Measurements from ENCODE around the gene CGA.

CGA gene

DNA sequence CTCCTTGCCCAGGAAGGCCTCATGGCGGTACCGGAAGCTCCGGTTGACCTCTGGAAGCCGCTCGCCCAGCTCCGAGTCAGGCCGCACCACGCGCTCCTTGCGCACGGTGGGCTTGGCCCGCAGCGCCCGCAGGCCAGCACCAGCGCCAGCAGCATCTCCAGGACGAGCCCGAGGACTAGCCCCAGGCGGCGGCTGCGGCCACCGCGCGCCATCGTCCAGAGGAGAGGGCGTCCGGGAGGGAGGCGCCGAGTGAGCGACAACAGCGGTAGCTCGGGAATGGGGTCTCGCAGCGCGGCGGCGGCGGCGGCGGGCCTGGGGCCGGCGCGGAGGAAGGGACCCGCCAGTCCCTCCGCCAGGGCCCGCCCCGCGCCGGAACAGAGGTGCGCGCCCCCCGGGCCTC is 27.6 kb upstream of the CGA start:
- Histone ChIP-seq H3K9ac (ENCODE audit: low read length) (no peak overlapping the region), H3K27me3 (ENCODE audit: insufficient read depth, low read length) (no peaks in the 10 kb centered on the region), H3K27ac (ENCODE audit: low read depth, low read length, poor library complexity, severe bottlenecking) (no peak overlapping the region), H3K4me1 (ENCODE audit: insufficient read depth, low read length, severe bottlenecking) (no peaks in the 10 kb centered on the region), H3F3A (ENCODE audit: insufficient read depth, low read length) (no peaks in the 10 kb centered on the region), H3K79me2 (ENCODE audit: insufficient read depth, low read length) (no peaks in the 10 kb centered on the region), H3K4me2 (ENCODE audit: low read length) (no peak overlapping the region), H3K4me3 (ENCODE audit: low read depth, low read length, poor library complexity, severe bottlenecking) (no peak overlapping the region), H3K9me2 (ENCODE audit: low read depth, low read length) (no peaks in the 10 kb centered on the region), H4K20me1 (ENCODE audit: insufficient read depth, low read length) (no peaks in the 10 kb centered on the region), H3K36me3 (ENCODE audit: insufficient read depth, low read length) (no peaks in the 10 kb centered on the region), H2AFZ (ENCODE audit: low read length) (no peak overlapping the region), H3K9me3 (ENCODE audit: low read length) (no peaks in the 10 kb centered on the region)
- TF ChIP-seq, protein P1, sequence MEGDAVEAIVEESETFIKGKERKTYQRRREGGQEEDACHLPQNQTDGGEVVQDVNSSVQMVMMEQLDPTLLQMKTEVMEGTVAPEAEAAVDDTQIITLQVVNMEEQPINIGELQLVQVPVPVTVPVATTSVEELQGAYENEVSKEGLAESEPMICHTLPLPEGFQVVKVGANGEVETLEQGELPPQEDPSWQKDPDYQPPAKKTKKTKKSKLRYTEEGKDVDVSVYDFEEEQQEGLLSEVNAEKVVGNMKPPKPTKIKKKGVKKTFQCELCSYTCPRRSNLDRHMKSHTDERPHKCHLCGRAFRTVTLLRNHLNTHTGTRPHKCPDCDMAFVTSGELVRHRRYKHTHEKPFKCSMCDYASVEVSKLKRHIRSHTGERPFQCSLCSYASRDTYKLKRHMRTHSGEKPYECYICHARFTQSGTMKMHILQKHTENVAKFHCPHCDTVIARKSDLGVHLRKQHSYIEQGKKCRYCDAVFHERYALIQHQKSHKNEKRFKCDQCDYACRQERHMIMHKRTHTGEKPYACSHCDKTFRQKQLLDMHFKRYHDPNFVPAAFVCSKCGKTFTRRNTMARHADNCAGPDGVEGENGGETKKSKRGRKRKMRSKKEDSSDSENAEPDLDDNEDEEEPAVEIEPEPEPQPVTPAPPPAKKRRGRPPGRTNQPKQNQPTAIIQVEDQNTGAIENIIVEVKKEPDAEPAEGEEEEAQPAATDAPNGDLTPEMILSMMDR (IDR thresholded peaks at IDR 0.05; ENCODE audit: low read length), result no peak
- TF ChIP-seq EZH2 (IDR thresholded peaks at IDR 0.05; ENCODE audit: borderline replicate concordance, low read length), result no peak

DNA sequence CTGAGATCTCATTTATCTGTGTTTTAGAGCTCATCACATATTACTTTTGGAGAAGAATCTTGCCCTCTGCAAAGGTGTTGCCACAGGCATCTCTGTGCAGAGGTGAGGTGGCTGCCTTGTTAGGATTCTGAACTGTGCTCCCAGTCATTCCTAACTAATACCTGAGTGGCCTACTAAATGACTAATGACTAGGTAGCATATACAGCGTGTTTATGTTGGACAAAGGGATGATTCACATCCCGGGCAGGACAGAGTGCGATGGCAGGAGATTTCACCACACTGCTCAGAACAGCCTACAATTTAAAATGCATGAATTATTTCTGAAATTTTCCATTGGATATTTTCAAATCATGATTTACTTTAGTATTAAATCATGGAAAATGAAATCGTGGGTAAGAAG is 23.1 kb upstream of the CGA start:
- Histone ChIP-seq H3K4me1 (ENCODE audit: insufficient read depth, low read length, severe bottlenecking) (no peaks in the 10 kb centered on the region), H3K4me3 (ENCODE audit: low read depth, low read length, poor library complexity, severe bottlenecking) (no peak overlapping the region)
- TF ChIP-seq, protein P1 (IDR thresholded peaks at IDR 0.05; ENCODE audit: low read length), result no peak
- TF ChIP-seq EZH2 (IDR thresholded peaks at IDR 0.05; ENCODE audit: borderline replicate concordance, low read length), result no peak

DNA sequence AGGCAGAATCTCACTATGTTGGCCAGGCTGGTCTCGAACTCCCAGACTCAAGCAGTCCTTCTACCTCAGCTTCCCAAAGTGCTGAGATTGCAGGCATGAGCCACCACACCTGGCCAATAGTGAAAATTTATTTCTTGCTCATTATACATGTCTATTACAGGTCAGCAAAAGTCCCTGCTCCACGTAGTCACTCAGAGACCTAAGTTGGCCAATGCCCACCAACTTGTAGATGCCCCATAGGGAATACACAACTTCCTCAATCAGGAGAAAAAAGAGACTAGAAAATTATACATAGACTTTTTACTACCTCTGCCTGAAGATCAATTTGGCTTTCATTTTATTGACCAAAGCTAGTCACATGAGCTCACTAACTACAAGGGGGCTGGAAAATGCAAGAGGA is 22.0 kb upstream of the CGA start:
- no peaks in the 10 kb centered on the region for H3K79me2 ChIP-seq (ENCODE audit: insufficient read depth, low read length)
- no peaks in the 10 kb centered on the region for H3K9me2 ChIP-seq (ENCODE audit: low read depth, low read length)
- no peaks in the 10 kb centered on the region for H4K20me1 ChIP-seq (ENCODE audit: insufficient read depth, low read length)
- TF ChIP-seq EZH2 (IDR thresholded peaks at IDR 0.05; ENCODE audit: borderline replicate concordance, low read length), result no peak
- TF ChIP-seq, protein P1 (IDR thresholded peaks at IDR 0.05; ENCODE audit: low read length), result no peak
- no peaks in the 10 kb centered on the region for H3K4me1 ChIP-seq (ENCODE audit: insufficient read depth, low read length, severe bottlenecking)
- no peak overlapping the region for H3K27ac ChIP-seq (ENCODE audit: low read depth, low read length, poor library complexity, severe bottlenecking)
- no peak overlapping the region for H2AFZ ChIP-seq (ENCODE audit: low read length)
- no peaks in the 10 kb centered on the region for H3K9me3 ChIP-seq (ENCODE audit: low read length)
- H3F3A ChIP-seq (ENCODE audit: insufficient read depth, low read length), result no peaks in the 10 kb centered on the region
- no peaks in the 10 kb centered on the region for H3K27me3 ChIP-seq (ENCODE audit: insufficient read depth, low read length)
- no peaks in the 10 kb centered on the region for H3K36me3 ChIP-seq (ENCODE audit: insufficient read depth, low read length)
- H3K4me2 ChIP-seq (ENCODE audit: low read length), result no peak overlapping the region
- no peak overlapping the region for H3K4me3 ChIP-seq (ENCODE audit: low read depth, low read length, poor library complexity, severe bottlenecking)
- H3K9ac ChIP-seq (ENCODE audit: low read length), result no peak overlapping the region

More for the DNA sequence above, 23.1 kb upstream of the CGA start:
- no peak overlapping the region for H3K9ac ChIP-seq (ENCODE audit: low read length)
- no peak overlapping the region for H2AFZ ChIP-seq (ENCODE audit: low read length)
- H3K36me3 ChIP-seq (ENCODE audit: insufficient read depth, low read length), result no peaks in the 10 kb centered on the region
- H4K20me1 ChIP-seq (ENCODE audit: insufficient read depth, low read length), result no peaks in the 10 kb centered on the region
- H3K27ac ChIP-seq (ENCODE audit: low read depth, low read length, poor library complexity, severe bottlenecking), result no peak overlapping the region
- H3F3A ChIP-seq (ENCODE audit: insufficient read depth, low read length), result no peaks in the 10 kb centered on the region
- H3K4me2 ChIP-seq (ENCODE audit: low read length), result no peak overlapping the region
- H3K9me3 ChIP-seq (ENCODE audit: low read length), result no peaks in the 10 kb centered on the region
- no peaks in the 10 kb centered on the region for H3K79me2 ChIP-seq (ENCODE audit: insufficient read depth, low read length)
- H3K27me3 ChIP-seq (ENCODE audit: insufficient read depth, low read length), result no peaks in the 10 kb centered on the region
- no peaks in the 10 kb centered on the region for H3K9me2 ChIP-seq (ENCODE audit: low read depth, low read length)
